A549 (cell line): ENCODE measurements around the gene PLPPR1.

Experiments used
- CEBPB ChIP-seq, 2 experiments: fragments of >200 bp in 1 of 2; sonication (Bioruptor Twin) in 1 of 2; formaldehyde crosslinking in 1 of 2; IDR thresholded peaks; 2 replicates each; pipeline ENCODE4 v1.6.1; 2012 to 2016
- CTCF ChIP-seq: fragments of >200 bp; sonication (Bioruptor Twin); formaldehyde crosslinking; IDR thresholded peaks from 3 replicates; pipeline ENCODE4 v1.5.1; 2016
- HEYL ChIP-seq: fragments of 250-450 bp; sonication (Bioruptor Pico); IDR thresholded peaks from 2 replicates; pipeline ENCODE4 v1.8.0; 2021; ENCODE audit warnings: mild to moderate bottlenecking, moderate library complexity
- JUNB ChIP-seq: fragments of >200 bp; sonication (Bioruptor Twin); formaldehyde crosslinking; IDR thresholded peaks from 2 replicates; pipeline ENCODE4 v1.6.1; 2016
- NR3C1 ChIP-seq: fragments of >200 bp; sonication (Bioruptor Twin); formaldehyde crosslinking; IDR thresholded peaks from 3 replicates; pipeline ENCODE4 v1.6.1; 2017
- RFX5 ChIP-seq: fragments of 450-650 bp; IDR thresholded peaks from 2 replicates; pipeline ENCODE4 v1.7.1; 2014; ENCODE audit warnings: antibody characterized with exemption, mild to moderate bottlenecking, moderate library complexity
- ZSCAN20 ChIP-seq: fragments of 250-450 bp; sonication (Bioruptor Pico); IDR thresholded peaks from 2 replicates; pipeline ENCODE4 v1.8.0; 2022; ENCODE audit warnings: mild to moderate bottlenecking, moderate library complexity
- TF ChIP-seq, protein P1 (sequence below): IDR thresholded peaks from 2 replicates; pipeline ENCODE4 v1.6.1; 2012

- TF ChIP-seq NR3C1 (no peak), HEYL (CRISPR knock-in tag) (no peak), CTCF (peak; percentile 82), RFX5 (no peak), CEBPB (IDR thresholded peaks at IDR 0.05) (no peak), ZSCAN20 (CRISPR knock-in tag) (no peak), JUNB (no peak)
- TF ChIP-seq, protein P1, sequence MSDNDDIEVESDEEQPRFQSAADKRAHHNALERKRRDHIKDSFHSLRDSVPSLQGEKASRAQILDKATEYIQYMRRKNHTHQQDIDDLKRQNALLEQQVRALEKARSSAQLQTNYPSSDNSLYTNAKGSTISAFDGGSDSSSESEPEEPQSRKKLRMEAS = no peak
Observed at GRCh38 chr9:101311758-101312420, 283.4 kb downstream of the PLPPR1 start.
